Esophagus muscularis mucosa (tissue), 4 donors: ENCODE data around the gene THADA. TPM values are rescaled to one million over a fixed set of nuclear protein-coding genes. Genes with fewer than 3 reads are reported as not detected.

Experiments used
- DNase-seq: peaks from one replicate; pipeline ENCODE4 v3.0.0-alpha.2; 2017; ENCODE audit errors: extremely low spot score
- H3K27ac ChIP-seq, 4 donors: fragments of 200-600 bp; sonication (generic); replicated peaks in 1 of 4; 1 replicate in 3 of 4; 2 replicates in 1 of 4; pipeline ENCODE4 v1.5.1; 2016 to 2019; ENCODE audit warnings: mild to moderate bottlenecking in 1 of 4
- H3K27me3 ChIP-seq, 4 donors: fragments of 200-600 bp; sonication (generic); one replicate each; pipeline versions ENCODE4 v1.5.1 to v1.6.0; 2016 to 2019
- H3K36me3 ChIP-seq, 4 donors: fragments of 200-600 bp; sonication (generic); one replicate each; pipeline ENCODE4 v1.5.1; 2016 to 2019
- H3K4me1 ChIP-seq, 4 donors: fragments of 200-600 bp; sonication (generic); one replicate each; pipeline ENCODE4 v1.5.1; 2016 to 2019
- H3K4me3 ChIP-seq, 4 donors: fragments of 200-600 bp; sonication (generic); 1 replicate in 2 of 4; 2 replicates in 2 of 4; pipeline ENCODE4 v1.5.1; 2016 to 2019; ENCODE audit warnings: mild to moderate bottlenecking in 4 of 4, moderate library complexity in 1 of 4
- H3K9me3 ChIP-seq, 4 donors: fragments of 200-600 bp; sonication (generic); 1 replicate in 3 of 4; 2 replicates in 1 of 4; pipeline ENCODE4 v1.5.1; 2016 to 2019
- EP300 ChIP-seq: sonication (generic); formaldehyde crosslinking; IDR thresholded peaks from one replicate; pipeline ENCODE4 v1.6.1; 2017; ENCODE audit warnings: antibody characterized with exemption
- POLR2A ChIP-seq: fragments of 450-650 bp; IDR thresholded peaks from one replicate; pipeline ENCODE4 v1.6.1; 2017; ENCODE audit warnings: antibody characterized with exemption, moderate library complexity, mild to moderate bottlenecking, low read depth
- POLR2AphosphoS5 ChIP-seq, 2 donors: sonication (generic); formaldehyde crosslinking; IDR thresholded peaks; one replicate each; pipeline ENCODE4 v1.6.1; 2017; ENCODE audit warnings: antibody characterized with exemption in 2 of 2
- WGBS: methylation state at CpG from one replicate; pipeline ENCODE4 v1.1.5; 2018; 5-methylcytosine and 5-hydroxymethylcytosine counted together
- intact Hi-C: fragments of 100-400 bp; cut with DNase I; formaldehyde crosslinking; loops from one replicate; pipeline ENCODE4 v1.15.1; 2023
- total RNA-seq, 4 donors: library from RNA; depleted of rRNA; stranded (reverse); fragments of >200 nt; gene quantifications; one replicate each; pipeline versions ENCODE4 v1.1.0 to v1.2.1, GENCODE V29; 2016
- TF ChIP-seq, protein P1 (sequence below), 3 experiments: fragments of 200-600 bp in 2 of 3; fragments of 450-650 bp in 1 of 3; sonication (generic) in 2 of 3; IDR thresholded peaks; one replicate each; pipeline ENCODE4 v1.5.1; 2017 to 2019; ENCODE audit warnings: antibody characterized with exemption in 3 of 3, mild to moderate bottlenecking in 2 of 3, moderate library complexity in 1 of 3

THADA gene
- total RNA-seq, 4 donors from 2014 or later, result 17.2 to 28.7 (median 21.3) TPM

DNA sequence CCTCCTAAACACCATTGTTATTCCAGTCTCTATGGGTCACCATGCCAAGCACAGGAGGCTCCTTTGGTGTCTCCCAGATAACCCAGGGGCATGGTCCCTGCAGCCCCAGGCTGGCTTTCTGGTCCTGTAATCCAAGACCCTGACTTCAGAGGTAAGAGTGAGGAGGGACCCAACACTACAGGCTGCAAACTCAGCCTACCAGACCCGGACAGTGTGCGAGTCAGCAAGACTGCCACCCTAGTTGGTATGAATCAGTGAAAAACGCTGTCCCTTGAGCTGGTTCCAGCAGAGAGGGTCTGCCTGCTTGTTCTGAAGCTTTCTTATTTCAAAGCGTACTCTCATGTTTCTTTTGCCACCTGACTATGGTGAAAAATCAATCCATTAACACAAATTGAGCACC is 321.8 kb downstream of the THADA start:
- TF ChIP-seq, protein P1, sequence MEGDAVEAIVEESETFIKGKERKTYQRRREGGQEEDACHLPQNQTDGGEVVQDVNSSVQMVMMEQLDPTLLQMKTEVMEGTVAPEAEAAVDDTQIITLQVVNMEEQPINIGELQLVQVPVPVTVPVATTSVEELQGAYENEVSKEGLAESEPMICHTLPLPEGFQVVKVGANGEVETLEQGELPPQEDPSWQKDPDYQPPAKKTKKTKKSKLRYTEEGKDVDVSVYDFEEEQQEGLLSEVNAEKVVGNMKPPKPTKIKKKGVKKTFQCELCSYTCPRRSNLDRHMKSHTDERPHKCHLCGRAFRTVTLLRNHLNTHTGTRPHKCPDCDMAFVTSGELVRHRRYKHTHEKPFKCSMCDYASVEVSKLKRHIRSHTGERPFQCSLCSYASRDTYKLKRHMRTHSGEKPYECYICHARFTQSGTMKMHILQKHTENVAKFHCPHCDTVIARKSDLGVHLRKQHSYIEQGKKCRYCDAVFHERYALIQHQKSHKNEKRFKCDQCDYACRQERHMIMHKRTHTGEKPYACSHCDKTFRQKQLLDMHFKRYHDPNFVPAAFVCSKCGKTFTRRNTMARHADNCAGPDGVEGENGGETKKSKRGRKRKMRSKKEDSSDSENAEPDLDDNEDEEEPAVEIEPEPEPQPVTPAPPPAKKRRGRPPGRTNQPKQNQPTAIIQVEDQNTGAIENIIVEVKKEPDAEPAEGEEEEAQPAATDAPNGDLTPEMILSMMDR (IDR thresholded peaks at IDR 0.05), result no peak
- TF ChIP-seq POLR2AphosphoS5 (IDR thresholded peaks at IDR 0.05), result no peak
- no peak for TF ChIP-seq EP300
- no peak for TF ChIP-seq POLR2A
- H3K27ac ChIP-seq, result peak overlapping the region in 1 of 4 donors; percentile 34
- peaks cover 0 to 3% (median 0%) of the 10 kb centered on the region in 4 donors for H3K36me3 ChIP-seq
- no peak for DNase-seq
- no peaks in the 10 kb centered on the region for H3K27me3 ChIP-seq
- intact Hi-C loops, result no loop called here
- H3K4me1 ChIP-seq, result peaks cover 33 to 77% (median 69%) of the 10 kb centered on the region in 4 donors
- H3K9me3 ChIP-seq, result no peaks in the 10 kb centered on the region
- no peak overlapping the region for H3K4me3 ChIP-seq
- 70% methylated on average over 4 of the region's 4 CpGs for WGBS

DNA sequence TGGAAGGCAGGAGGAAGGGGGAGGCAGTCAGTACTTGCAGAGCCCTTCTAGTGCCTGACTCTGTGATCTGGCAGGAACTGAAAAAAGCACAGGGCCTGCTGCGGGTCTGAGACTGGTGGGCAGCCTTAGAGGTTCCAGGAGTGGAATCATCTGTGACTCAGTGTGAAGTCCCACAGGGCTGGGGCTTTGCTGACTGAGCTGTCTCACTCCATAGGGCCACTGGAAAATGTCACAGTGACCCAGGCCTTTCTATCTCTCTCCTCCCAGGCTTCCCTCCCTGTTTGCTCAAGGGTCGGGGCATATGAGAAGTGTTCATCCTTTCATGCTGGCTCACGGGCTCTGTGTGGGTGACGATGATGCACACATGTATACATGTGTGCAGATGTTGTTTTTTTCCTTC is 322.3 kb downstream of the THADA start:
- no peak for DNase-seq
- WGBS, result 83% methylated on average over 4 of the region's 4 CpGs

GRCh38 chr2:43270930-43271615 is 324.8 kb downstream of the THADA start:
- intact Hi-C loops, result no loop called here
- Histone ChIP-seq H3K36me3 (no peaks in the 10 kb centered on the region), H3K4me3 (no peak overlapping the region), H3K27me3 (no peaks in the 10 kb centered on the region), H3K4me1 (peaks cover 47 to 77% (median 68%) of the 10 kb centered on the region in 4 donors), H3K27ac (peak overlapping the region in 3 of 4 donors; percentile 79 to 85 (median 81)), H3K9me3 (no peaks in the 10 kb centered on the region)
- no peak for DNase-seq
- WGBS, result 93% methylated on average over 4 of the region's 4 CpGs
- TF ChIP-seq EP300, result no peak
- TF ChIP-seq, protein P1 (IDR thresholded peaks at IDR 0.05), result peak in 1 of 3 experiments; percentile 7

More for the DNA sequence above, 322.3 kb downstream of the THADA start:
- H3K27ac ChIP-seq, result peak overlapping the region in 1 of 4 donors; percentile 34
- intact Hi-C loops, result no loop called here
- no peaks in the 10 kb centered on the region for H3K9me3 ChIP-seq
- H3K36me3 ChIP-seq, result no peaks in the 10 kb centered on the region
- no peaks in the 10 kb centered on the region for H3K27me3 ChIP-seq
- peaks cover 38 to 77% (median 69%) of the 10 kb centered on the region in 4 donors for H3K4me1 ChIP-seq
- TF ChIP-seq POLR2AphosphoS5 (IDR thresholded peaks at IDR 0.05) (no peak), POLR2A (no peak), EP300 (no peak)
- TF ChIP-seq, protein P1 (IDR thresholded peaks at IDR 0.05), result no peak
- no peak overlapping the region for H3K4me3 ChIP-seq

GRCh38 chr2:43270461-43270860 is 325.4 kb downstream of the THADA start:
- intact Hi-C loops, result no loop called here
- no peak for TF ChIP-seq POLR2A
- TF ChIP-seq POLR2AphosphoS5 (IDR thresholded peaks at IDR 0.05), result no peak
- TF ChIP-seq, protein P1 (IDR thresholded peaks at IDR 0.05), result no peak
- no peak for TF ChIP-seq EP300
- Histone ChIP-seq H3K9me3 (no peaks in the 10 kb centered on the region), H3K4me1 (peaks cover 49 to 77% (median 68%) of the 10 kb centered on the region in 4 donors), H3K27me3 (no peaks in the 10 kb centered on the region), H3K4me3 (no peak overlapping the region), H3K27ac (peak overlapping the region; percentile 79 to 85 (median 82)), H3K36me3 (no peaks in the 10 kb centered on the region)
- DNase-seq, result no peak
- 60% methylated on average over 2 of the region's 2 CpGs for WGBS
